ENCODE data around the gene RAP1GDS1. TPM values are rescaled to one million over a fixed set of nuclear protein-coding genes. Genes with fewer than 3 reads are reported as not detected.

The RAP1GDS1 gene
- total RNA-seq, 4 donors from 2014 or later, result 33.3 to 48.4 (median 35.4) TPM

GRCh38 chr4:98481167-98481566 lies 220.0 kb downstream of the RAP1GDS1 start:
- Histone ChIP-seq H3K27ac (no peak overlapping the region), H3K4me3 (no peak overlapping the region)
- DNase-seq, result no peak

GRCh38 chr4:98482503-98482846 lies 221.3 kb downstream of the RAP1GDS1 start:
- Histone ChIP-seq H3K9me3 (no peaks in the 10 kb centered on the region), H3K4me1 (no peaks in the 10 kb centered on the region), H3K27me3 (no peaks in the 10 kb centered on the region), H3K36me3 (no peaks in the 10 kb centered on the region), H3K27ac (no peak overlapping the region), H3K4me3 (no peak overlapping the region)
- no peak for DNase-seq
- TF ChIP-seq CTCF (IDR thresholded peaks at IDR 0.05) (no peak), POLR2A (IDR thresholded peaks at IDR 0.05) (no peak)

More at GRCh38 chr4:98481167-98481566, 220.0 kb downstream of the RAP1GDS1 start:
- TF ChIP-seq POLR2A (IDR thresholded peaks at IDR 0.05) (no peak), CTCF (IDR thresholded peaks at IDR 0.05) (no peak)
- Histone ChIP-seq H3K9me3 (no peaks in the 10 kb centered on the region), H3K36me3 (no peaks in the 10 kb centered on the region), H3K4me1 (no peaks in the 10 kb centered on the region), H3K27me3 (no peaks in the 10 kb centered on the region)

- Histone ChIP-seq H3K27ac (no peak overlapping the region), H3K9me3 (no peaks in the 10 kb centered on the region), H3K4me1 (no peaks in the 10 kb centered on the region), H3K4me3 (no peak overlapping the region), H3K36me3 (no peaks in the 10 kb centered on the region), H3K27me3 (no peaks in the 10 kb centered on the region)
- no peak for DNase-seq
- no peak for TF ChIP-seq CTCF (IDR thresholded peaks at IDR 0.05)
- TF ChIP-seq POLR2A (IDR thresholded peaks at IDR 0.05), result no peak
Observed at GRCh38 chr4:98482847-98483806, 221.9 kb downstream of the RAP1GDS1 start.

- Histone ChIP-seq H3K4me1 (no peaks in the 10 kb centered on the region), H3K4me3 (no peak overlapping the region), H3K27ac (no peak overlapping the region), H3K9me3 (no peaks in the 10 kb centered on the region), H3K27me3 (no peaks in the 10 kb centered on the region), H3K36me3 (no peaks in the 10 kb centered on the region)
- no peak for TF ChIP-seq POLR2A (IDR thresholded peaks at IDR 0.05)
- no peak for TF ChIP-seq CTCF (IDR thresholded peaks at IDR 0.05)
- DNase-seq, result no peak
Observed at GRCh38 chr4:98484031-98484430, 222.8 kb downstream of the RAP1GDS1 start.

- H3K27ac ChIP-seq, result no peak overlapping the region
- DNase-seq, result no peak
- no peaks in the 10 kb centered on the region for H3K9me3 ChIP-seq
- H3K4me3 ChIP-seq, result no peak overlapping the region
- H3K36me3 ChIP-seq, result no peaks in the 10 kb centered on the region
- no peaks in the 10 kb centered on the region for H3K27me3 ChIP-seq
- TF ChIP-seq POLR2A (IDR thresholded peaks at IDR 0.05) (no peak), CTCF (IDR thresholded peaks at IDR 0.05) (no peak)
- H3K4me1 ChIP-seq, result no peaks in the 10 kb centered on the region
Observed at GRCh38 chr4:98485816-98486345, 224.7 kb downstream of the RAP1GDS1 start.

Measured in Peyer's patch (tissue), 4 donors.